Putamen (tissue), 1 donor: Measurements from ENCODE around the gene CYBRD1.
"Not testable (repeated sequence)": the region's sequence is repeated elsewhere in the genome, so short reads cannot be mapped to it uniquely, and the experiment has no call there.

Source experiments
- DNase-seq: peaks from one replicate; pipeline ENCODE4 v3.0.0-alpha.2; 2016; ENCODE audit warnings: low spot score

The CYBRD1 gene

DNA sequence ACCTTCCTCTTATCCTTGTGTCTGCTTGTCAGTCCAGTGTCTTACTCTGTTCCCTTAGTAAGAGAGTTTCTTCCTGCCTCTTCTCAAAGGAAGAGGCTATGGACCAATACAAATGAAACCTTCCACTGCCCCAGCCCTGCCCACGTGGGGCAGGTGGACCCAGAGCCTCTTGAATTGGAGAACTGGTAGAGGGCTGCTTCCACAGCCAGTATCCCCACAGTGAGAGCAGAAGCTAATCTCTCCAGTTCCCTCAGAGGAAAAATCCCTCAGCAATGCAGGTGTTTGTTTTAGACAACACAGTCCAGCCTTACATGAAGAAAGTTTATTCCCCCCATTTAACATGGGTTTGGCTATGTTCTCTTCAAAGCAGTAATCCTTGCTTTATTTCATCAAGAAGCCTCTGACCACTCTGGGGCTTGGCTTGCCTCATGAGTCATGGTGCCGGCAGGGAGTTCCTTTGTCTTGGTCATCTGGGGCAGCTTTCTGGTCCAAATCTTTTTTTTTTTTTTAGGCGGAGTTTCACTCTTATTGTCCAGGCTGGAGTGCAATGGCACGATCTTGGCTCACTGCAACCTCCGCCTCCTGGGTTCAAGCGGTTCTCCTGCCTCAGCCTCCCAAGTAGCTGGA is 6.5 kb upstream of the CYBRD1 start:
- DNase-seq, result no peak

DNA sequence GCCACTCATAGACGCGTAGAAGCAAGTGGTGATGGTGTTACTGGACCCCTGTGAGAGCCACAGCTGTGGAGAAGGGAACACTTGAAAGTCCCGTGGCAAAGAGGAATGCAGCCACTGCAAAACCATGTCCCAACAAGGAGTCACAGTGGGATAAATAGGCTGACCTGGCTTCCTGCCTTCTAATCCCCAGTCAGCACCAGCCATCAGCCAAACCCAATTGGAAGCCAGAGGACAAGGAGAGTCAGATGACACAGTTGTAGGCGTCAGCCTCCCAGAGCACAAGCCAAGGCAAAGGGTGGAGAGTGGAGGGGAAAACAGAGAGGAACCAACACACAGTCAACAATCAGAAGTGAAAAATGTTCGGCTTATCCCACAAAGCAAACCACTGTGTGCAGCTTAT is 5.5 kb upstream of the CYBRD1 start:
- DNase-seq, result no peak

GRCh38 chr2:171520471-171520870 is 1.8 kb upstream of the CYBRD1 start:
- DNase-seq, result no peak

- no peak for DNase-seq
Measured at GRCh38 chr2:171521361-171522051, 768 bp upstream of the CYBRD1 start.

DNA sequence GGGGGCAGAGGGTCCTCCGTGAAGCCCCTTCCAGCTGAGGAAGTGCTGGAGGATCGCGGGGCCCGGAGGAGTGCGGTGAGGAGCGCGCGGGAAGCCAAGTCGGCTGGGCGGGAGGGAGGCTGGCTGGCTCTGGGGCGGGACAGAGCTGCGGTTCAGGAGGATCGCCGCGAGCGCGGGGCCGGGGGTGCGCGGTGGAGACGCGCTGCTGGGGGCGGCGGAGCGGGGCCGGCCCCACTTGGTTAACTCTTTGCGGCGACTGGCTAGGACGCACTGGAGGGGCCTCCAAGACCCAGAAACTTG is 464 bp downstream of the CYBRD1 start:
- DNase-seq, result no peak

DNA sequence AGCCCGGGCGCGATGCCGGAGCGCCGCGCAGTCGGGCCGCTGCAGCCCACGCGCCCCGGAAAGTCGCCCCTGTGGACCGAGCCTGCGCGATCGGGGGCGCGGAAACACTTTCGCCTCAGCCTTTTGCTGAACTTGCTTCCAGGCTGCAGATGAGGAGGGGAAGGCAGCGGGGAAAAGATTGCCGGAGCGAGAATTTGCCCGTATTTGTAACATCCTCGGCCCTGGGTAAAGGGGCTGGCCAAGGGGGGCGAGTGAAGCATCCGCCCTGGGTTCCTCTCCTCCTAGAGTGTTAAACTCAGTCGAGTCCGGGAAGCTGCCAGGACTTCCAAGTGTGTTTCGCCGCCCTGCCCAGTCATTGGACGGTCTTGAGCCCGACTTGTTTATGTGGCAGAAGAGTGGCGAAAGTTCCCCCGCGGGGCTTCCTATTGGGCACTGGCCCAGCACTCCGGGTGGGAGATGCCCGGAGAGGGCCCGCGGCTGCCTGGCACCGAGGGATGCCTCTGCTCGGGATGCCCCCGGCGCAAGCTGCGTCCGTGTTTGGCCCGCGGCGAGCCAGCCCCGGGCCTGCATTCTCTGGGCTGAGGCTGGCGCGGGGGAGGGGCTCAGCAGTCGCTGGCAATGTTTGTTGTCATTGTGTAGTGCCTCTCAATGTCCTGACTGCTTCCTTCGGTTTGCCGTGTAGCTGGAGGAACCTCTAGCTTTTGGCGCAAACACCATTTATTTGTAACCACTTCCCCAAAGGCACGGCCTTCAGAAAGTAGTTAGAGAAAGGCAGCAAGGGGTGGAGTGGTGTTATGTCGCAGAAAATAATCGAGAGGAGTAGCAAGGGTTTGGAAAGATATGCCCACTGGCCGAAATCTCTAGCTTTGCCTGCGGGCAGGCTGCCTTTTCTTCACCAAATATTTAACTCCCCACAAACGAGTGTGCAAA is 1.1 kb downstream of the CYBRD1 start:
- DNase-seq, result peak; percentile 83

DNA sequence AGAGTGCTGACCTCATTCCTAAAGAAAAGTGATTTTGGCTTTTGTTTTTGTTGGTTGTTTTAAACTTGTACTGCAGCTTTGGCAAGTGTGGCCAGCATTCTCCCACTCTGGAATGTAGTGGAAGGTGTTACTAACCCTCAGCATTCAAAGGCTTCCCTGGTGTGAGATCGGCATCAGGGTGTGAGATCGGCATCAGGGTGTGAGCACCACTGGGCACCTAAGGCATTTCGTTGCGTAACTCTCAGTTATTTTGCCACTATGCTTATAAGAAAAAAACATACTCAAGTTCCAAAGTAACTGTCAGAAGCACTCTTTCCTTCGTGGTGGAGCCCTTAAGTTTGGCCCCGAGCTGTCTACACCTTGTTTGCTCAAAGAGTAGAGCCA is 1.7 kb downstream of the CYBRD1 start:
- DNase-seq, result no peak

- no peak for DNase-seq
Measured at GRCh38 chr2:171529914-171530313, 7.6 kb downstream of the CYBRD1 start.

DNA sequence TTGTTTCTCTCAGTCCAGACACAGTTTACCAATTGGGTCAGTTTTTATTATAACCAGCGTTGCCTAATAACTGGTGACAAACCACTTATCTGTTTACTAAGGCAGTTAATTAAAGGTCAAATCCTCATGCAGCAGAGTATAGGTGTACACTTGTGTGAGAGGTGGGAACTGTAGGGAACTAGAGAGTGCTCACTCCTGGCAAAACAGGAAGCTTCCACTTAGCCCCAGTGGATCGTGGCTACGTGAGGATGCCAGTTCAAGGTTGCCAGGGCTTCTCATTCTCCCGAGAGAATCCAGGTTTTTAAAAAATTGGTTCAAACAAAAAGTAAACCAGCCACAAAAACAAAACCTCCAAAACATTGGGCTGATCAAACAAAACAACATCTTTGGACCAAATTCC is 8.1 kb downstream of the CYBRD1 start:
- DNase-seq, result no peak

GRCh38 chr2:171530859-171531258 is 8.6 kb downstream of the CYBRD1 start:
- DNase-seq, result not testable (repeated sequence)

DNA sequence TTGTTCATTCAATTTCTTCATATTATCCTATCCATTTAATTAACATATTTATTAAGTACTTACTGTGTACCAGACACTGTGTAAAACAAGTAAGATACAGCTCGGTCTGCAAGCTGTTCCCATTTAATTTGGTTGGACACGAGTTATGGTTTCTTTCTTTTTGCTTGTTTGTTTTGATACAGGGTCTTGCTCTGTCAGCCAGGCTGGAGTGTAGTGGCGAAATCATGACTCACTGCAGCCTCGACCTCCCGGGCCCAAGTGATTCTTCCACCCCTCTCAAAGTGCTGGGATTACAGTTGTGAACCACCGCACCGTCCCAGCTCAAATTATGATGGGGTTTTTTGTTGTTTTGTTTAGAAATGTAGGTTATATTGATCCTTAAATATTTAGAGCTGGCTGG is 9.0 kb downstream of the CYBRD1 start:
- no peak for DNase-seq

DNA sequence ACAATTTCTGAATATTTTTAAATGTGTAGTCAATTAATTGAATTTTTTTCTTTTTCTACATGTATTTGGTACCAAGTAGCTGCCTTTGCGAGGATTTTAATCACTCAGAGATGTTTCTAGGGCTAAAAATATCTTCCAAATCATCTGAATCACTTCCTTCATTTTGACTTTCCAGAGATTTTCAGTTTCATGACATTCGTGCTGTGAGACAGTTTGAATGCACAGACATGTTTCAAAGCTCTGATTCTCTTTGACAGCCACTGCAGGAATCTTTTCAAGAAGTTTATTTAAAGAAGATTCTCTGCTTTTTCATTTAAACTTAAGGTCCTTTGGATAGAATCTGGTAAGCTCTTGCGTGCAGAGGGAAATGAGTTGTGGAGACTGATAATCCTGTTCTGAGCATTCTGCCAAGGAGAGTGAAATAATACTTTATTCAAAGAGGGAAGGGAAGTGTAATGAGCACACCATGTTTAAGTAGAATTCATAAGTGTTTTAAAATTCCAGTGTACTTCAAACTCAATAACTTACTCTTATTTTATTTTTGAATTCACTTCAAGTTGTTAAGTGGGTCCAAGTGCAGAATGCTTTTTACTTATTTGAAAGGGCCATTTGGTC is 9.7 kb downstream of the CYBRD1 start:
- no peak for DNase-seq

DNA sequence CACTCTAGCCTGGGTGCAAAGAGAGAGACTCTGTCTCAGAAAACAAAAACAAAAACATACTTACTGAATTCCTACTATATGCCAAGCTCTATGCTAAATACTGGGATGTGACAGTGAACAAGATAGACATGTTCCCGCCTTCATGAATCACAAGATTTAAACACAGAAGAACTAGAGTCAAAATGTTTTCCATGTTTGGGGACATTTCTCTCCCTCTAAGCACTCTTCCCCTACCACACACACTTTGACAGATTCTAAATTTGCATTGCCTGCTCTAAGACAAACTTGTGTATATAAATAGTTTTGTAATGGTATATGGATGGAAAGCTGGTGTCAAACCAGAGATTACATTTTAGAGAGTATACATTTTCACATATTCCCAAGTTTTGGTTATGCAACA is 11.1 kb downstream of the CYBRD1 start:
- DNase-seq, result no peak

DNA sequence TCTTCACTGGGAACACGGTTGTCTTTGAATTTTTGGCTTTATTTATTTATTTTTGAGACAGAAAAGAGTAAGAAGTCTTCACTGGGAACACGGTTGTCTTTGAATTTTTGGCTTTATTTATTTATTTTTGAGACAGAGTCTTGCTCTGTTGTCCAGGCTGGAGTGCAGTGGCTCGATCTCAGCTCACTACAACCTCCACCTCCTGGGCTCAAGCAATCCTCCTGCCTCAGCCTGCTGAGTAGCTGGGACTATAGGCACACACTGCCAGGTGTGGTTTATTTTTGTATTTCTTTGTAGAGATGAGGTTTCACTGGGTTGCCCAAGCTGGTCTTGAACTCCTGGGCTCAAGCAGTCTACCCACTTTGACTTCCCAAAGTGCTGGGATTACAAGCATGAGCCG is 13.3 kb downstream of the CYBRD1 start:
- not testable (repeated sequence) for DNase-seq

- DNase-seq, result no peak
Measured at GRCh38 chr2:171540437-171540836, 18.2 kb downstream of the CYBRD1 start.

DNA sequence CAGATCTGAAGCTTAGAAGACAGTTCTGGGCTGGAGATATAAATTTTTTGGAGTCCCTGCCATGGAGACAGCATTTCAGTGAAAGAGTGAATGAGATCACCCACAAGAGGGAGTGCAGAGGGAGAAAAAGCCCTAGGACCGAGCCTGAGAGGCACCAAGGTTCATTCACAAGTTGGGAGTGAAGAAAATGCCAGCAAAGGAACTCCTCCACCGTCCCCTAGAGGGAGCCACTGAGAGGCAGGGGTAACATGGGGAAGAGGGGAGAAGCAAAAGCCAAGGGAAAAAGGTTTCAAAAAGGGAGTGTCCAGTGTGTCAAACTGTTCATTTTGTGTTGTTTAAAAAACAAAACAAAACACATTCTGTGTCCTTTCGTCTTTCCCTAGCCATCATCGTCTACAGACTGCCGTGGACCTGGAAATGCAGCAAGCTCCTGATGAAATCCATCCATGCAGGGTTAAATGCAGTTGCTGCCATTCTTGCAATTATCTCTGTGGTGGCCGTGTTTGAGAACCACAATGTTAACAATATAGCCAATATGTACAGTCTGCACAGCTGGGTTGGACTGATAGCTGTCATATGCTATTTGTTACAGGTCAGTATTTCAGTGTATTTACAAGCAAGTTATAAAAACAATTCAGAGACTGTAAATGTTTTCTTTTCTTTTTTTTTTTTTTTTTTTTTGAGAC is 19.1 kb downstream of the CYBRD1 start:
- no peak for DNase-seq

DNA sequence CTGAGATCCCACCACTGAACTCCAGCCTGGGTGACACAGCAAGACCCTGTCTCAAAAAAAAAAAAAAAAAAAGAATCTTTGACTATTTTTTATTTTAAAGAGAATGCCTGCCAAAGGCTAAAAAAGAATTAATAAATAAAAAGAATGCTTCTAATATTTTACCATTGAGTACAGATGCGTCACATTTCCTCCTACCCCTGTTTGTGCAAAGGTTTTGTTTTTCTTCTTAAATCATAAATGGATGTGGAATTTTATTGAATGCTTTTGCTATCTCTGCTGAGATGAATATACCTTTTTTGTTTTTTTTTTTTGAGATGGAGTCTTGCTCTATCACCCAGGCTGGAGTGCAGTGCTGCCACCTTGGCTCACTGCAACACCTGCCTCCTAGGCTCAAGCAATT is 22.8 kb downstream of the CYBRD1 start:
- DNase-seq, result no peak

- DNase-seq, result no peak
Measured at GRCh38 chr2:171547256-171547655, 25.0 kb downstream of the CYBRD1 start.

- no peak for DNase-seq
Measured at GRCh38 chr2:171547720-171548119, 25.4 kb downstream of the CYBRD1 start.

GRCh38 chr2:171550613-171551012 is 28.3 kb downstream of the CYBRD1 start:
- DNase-seq, result no peak

DNA sequence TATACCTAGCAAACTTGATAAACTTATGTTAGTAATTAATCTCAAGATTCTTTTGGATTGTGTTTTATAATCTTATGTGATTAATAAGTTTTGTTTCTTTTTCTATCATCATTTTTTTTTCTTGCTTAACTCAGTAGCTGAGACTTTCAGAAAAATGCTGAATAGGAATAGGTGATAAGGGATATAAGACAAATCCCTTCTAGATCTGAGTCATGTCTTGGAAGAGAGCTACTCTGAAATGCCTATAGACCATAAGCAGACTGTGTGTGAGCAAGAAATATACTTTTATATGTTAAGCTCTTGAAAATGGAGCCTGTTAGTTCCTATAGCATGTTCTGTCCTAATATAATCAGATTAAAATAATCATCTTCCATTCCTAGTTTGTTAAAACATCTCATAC is 29.6 kb downstream of the CYBRD1 start:
- no peak for DNase-seq

GRCh38 chr2:171553236-171553635 is 31.0 kb downstream of the CYBRD1 start:
- no peak for DNase-seq
